Endothelial cell of umbilical vein (primary cell): ENCODE measurements around the gene NEO1. TPM values are rescaled to one million over a fixed set of nuclear protein-coding genes. Genes with fewer than 3 reads are reported as not detected.

Experiments used
- BruUV-seq: library from RNA; stranded (reverse); fragments of 400-500 nt; replicated peaks from 2 replicates; lab custom pipeline; 2021; lab: Mats Ljungman, UMichigan
- CTCF ChIA-PET: fragments of 300-600, 350-600 bp; sonication (Branson Sonifier 250); formaldehyde crosslinking; loops from one replicate; lab custom pipeline; 2021; ENCODE audit warnings: antibody characterized with exemption, inconsistent platforms; lab: Charles Lee
- POLR2A ChIA-PET: fragments of 300-600, 350-600 bp; sonication (Branson Sonifier 250); formaldehyde crosslinking; loops from one replicate; lab custom pipeline; 2021; ENCODE audit warnings: antibody characterized with exemption, inconsistent platforms; lab: Charles Lee
- DNase-seq: peaks from one replicate; pipeline ENCODE4 v3.0.0-alpha.2; 2011; ENCODE audit warnings: low read depth, low spot score
- FAIRE-seq: peaks from 2 replicates; lab custom pipeline; 2011; peaks lifted over from hg19 to GRCh38; lab: Jason Lieb, UNC
- H2AFZ ChIP-seq: 2 replicates; pipeline ENCODE4 v1.6.0; 2012; ENCODE audit warnings: low read depth, low read length, control low read depth, inconsistent platforms
- H3K27ac ChIP-seq: 2 replicates; pipeline ENCODE4 v1.5.1; 2011; ENCODE audit warnings: low read depth, mild to moderate bottlenecking, control low read depth, low read length, moderate library complexity; ENCODE audit not compliant: insufficient read depth
- H3K27me3 ChIP-seq, 2 experiments: 2 replicates each; pipeline versions ENCODE4 v1.6.0 to v1.6.1; 2011; ENCODE audit warnings: low read length in 2 of 2, mixed read lengths in 1 of 2; ENCODE audit not compliant: control insufficient read depth in 2 of 2, insufficient read depth in 2 of 2
- H3K36me3 ChIP-seq, 2 experiments: 2 replicates in 1 of 2; 3 replicates in 1 of 2; pipeline ENCODE4 v1.5.1; 2011; ENCODE audit warnings: low read length in 2 of 2, mild to moderate bottlenecking in 1 of 2, moderate library complexity in 1 of 2; ENCODE audit not compliant: control insufficient read depth in 2 of 2, insufficient read depth in 2 of 2; ENCODE audit errors: extremely low read depth in 1 of 2
- H3K4me1 ChIP-seq: 3 replicates; pipeline ENCODE4 v1.5.1; 2011; ENCODE audit warnings: mild to moderate bottlenecking, low read length; ENCODE audit not compliant: control insufficient read depth, insufficient read depth; ENCODE audit errors: extremely low read depth
- H3K4me2 ChIP-seq: 2 replicates; pipeline ENCODE4 v1.6.1; 2011; ENCODE audit warnings: low read length, control low read depth, mixed read lengths; ENCODE audit not compliant: insufficient read depth
- H3K4me3 ChIP-seq, 3 experiments: fragments of 200-600 bp in 1 of 3; sonication (generic), shearing (Covaris generic) in 1 of 3; replicated peaks in 1 of 3; 2 replicates each; pipeline ENCODE4 v1.5.1; 2011 to 2016; ENCODE audit warnings: control low read depth in 3 of 3, low read length in 3 of 3, mild to moderate bottlenecking in 2 of 3, inconsistent platforms in 1 of 3, low read depth in 1 of 3, moderate library complexity in 1 of 3; ENCODE audit not compliant: insufficient read depth in 1 of 3
- H3K79me2 ChIP-seq: 2 replicates; pipeline ENCODE4 v1.6.0; 2012; ENCODE audit warnings: low read length, inconsistent platforms; ENCODE audit not compliant: control insufficient read depth, insufficient read depth
- H3K9ac ChIP-seq: replicated peaks from 2 replicates; pipeline ENCODE3; 2011; ENCODE audit warnings: low read length, control low read depth; ENCODE audit not compliant: insufficient read depth; ENCODE audit errors: extremely low read depth
- H3K9me1 ChIP-seq: replicated peaks from 3 replicates; pipeline ENCODE4 v1.6.0; 2011; ENCODE audit warnings: mild to moderate bottlenecking, low read length; ENCODE audit not compliant: control insufficient read depth, insufficient read depth; ENCODE audit errors: extremely low read depth
- H3K9me3 ChIP-seq: replicated peaks from 2 replicates; pipeline ENCODE4 v1.5.1; 2012; ENCODE audit warnings: low read length, inconsistent platforms; ENCODE audit not compliant: control insufficient read depth, insufficient read depth
- H4K20me1 ChIP-seq: replicated peaks from 2 replicates; pipeline ENCODE3; 2011; ENCODE audit warnings: mild to moderate bottlenecking, low read length; ENCODE audit not compliant: control insufficient read depth, insufficient read depth; ENCODE audit errors: extremely low read depth
- CTCF ChIP-seq, 2 donors: IDR thresholded peaks; 1 replicate in 1 of 2; 2 replicates in 1 of 2; pipeline ENCODE4 v1.5.1; 2011; ENCODE audit warnings: low read length in 2 of 2, mild to moderate bottlenecking in 2 of 2, moderate library complexity in 2 of 2, control low read depth in 1 of 2, inconsistent platforms in 1 of 2, low read depth in 1 of 2; ENCODE audit not compliant: insufficient read depth in 1 of 2; ENCODE audit errors: extremely low read depth in 1 of 2
- EZH2 ChIP-seq: IDR thresholded peaks from 2 replicates; pipeline ENCODE4 v1.6.1; 2012; ENCODE audit warnings: borderline replicate concordance, low read depth, mild to moderate bottlenecking, moderate library complexity, low read length, inconsistent platforms; ENCODE audit not compliant: severe bottlenecking
- FOS ChIP-seq: IDR thresholded peaks from 2 replicates; pipeline ENCODE4 v1.6.1; 2011; ENCODE audit warnings: mild to moderate bottlenecking, low read length, moderate library complexity, borderline replicate concordance; ENCODE audit not compliant: insufficient read depth
- GATA2 ChIP-seq: IDR thresholded peaks from 2 replicates; pipeline ENCODE4 v1.7.0; 2011; ENCODE audit warnings: low read depth, mild to moderate bottlenecking, moderate library complexity, mixed read lengths, low read length; ENCODE audit not compliant: insufficient read length, insufficient read depth
- JUN ChIP-seq: IDR thresholded peaks from 2 replicates; pipeline ENCODE4 v1.6.1; 2011; ENCODE audit warnings: borderline replicate concordance, low read depth; ENCODE audit not compliant: insufficient read length, insufficient read depth
- MYC ChIP-seq: IDR thresholded peaks from one replicate; pipeline ENCODE4 v1.6.1; 2011; ENCODE audit warnings: mild to moderate bottlenecking, low read depth, low read length
- POLR2A ChIP-seq: IDR thresholded peaks from 2 replicates; pipeline ENCODE4 v1.6.1; 2012; ENCODE audit warnings: low read depth, mild to moderate bottlenecking, control low read depth, low read length
- POLR2AphosphoS5 ChIP-seq: IDR thresholded peaks from 2 replicates; pipeline ENCODE4 v1.6.1; 2012; ENCODE audit warnings: low read depth, mild to moderate bottlenecking, control low read depth, low read length, moderate library complexity; ENCODE audit not compliant: insufficient read depth
- dilution Hi-C: fragments of 300-500 bp; cut with MboI; formaldehyde crosslinking; loops from one replicate; pipeline ENCODE4 v1.15.0; 2019; ENCODE audit warnings: low sequenced_read_pairs; ENCODE audit not compliant: extremely low pct_ligation_motif_present
- intact Hi-C: fragments of 100-400 bp; cut with micrococcal nuclease; formaldehyde crosslinking; loops from one replicate; pipeline ENCODE4 v1.10.0; 2022
- polyA plus RNA-seq, 4 experiments: library from polyadenylated mRNA; depleted of rRNA in 3 of 4; stranded (reverse) in 3 of 4; unstranded in 1 of 4; fragments of >200 nt; gene quantifications; 2 replicates each; pipeline versions ENCODE4 v1.2.1 to v1.2.3, GENCODE V29; 2011 to 2012; ENCODE audit warnings: missing spikeins in 1 of 4
- total RNA-seq: library from RNA; stranded (reverse); gene quantifications from 2 replicates; pipeline ENCODE4 v1.2.3, GENCODE V29; 2021
- TF ChIP-seq, protein P1 (sequence below): IDR thresholded peaks from 2 replicates; pipeline ENCODE4 v1.6.1; 2011; ENCODE audit not compliant: insufficient read depth, insufficient read length

NEO1 gene
- total and polyA plus RNA-seq, 2 donors (not counting 3 experiments of a cell fraction or from before 2014, with no cell fraction given): 0.12 to 0.35 TPM

- Histone ChIP-seq H4K20me1 (no peaks in the 10 kb centered on the region), H3K9me3 (no peaks in the 10 kb centered on the region), H2AFZ (no peak overlapping the region), H3K4me3 (no peak overlapping the region), H3K27ac (no peak overlapping the region), H3K79me2 (no peaks in the 10 kb centered on the region), H3K4me1 (no peaks in the 10 kb centered on the region), H3K9me1 (no peaks in the 10 kb centered on the region), H3K36me3 (no peaks in the 10 kb centered on the region), H3K4me2 (no peak overlapping the region), H3K9ac (no peak overlapping the region), H3K27me3 (peaks cover 0 to 2% of the 10 kb centered on the region in 2 experiments)
- no TSS peak for BruUV-seq
- ChIA-PET POLR2A (no interaction called here), CTCF (no interaction called here)
- DNase-seq (no peak), FAIRE-seq (no peak)
- TF ChIP-seq GATA2 (no peak), JUN (no peak), FOS (no peak), MYC (no peak), CTCF (IDR thresholded peaks at IDR 0.05; ENCODE audit: extremely low read depth in 1 of 2, insufficient read depth in 1 of 2, low read depth in 1 of 2, low read length in 2 of 2) (no peak), POLR2A (no peak), POLR2AphosphoS5 (no peak), EZH2 (no peak)
- TF ChIP-seq, protein P1, sequence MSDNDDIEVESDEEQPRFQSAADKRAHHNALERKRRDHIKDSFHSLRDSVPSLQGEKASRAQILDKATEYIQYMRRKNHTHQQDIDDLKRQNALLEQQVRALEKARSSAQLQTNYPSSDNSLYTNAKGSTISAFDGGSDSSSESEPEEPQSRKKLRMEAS: no peak
- intact Hi-C loops (no loop called here), dilution Hi-C loops (no loop called here)
Observed at GRCh38 chr15:73004462-73004861, 47.8 kb upstream of the NEO1 start.
